Islet of Langerhans (tissue), 1 donor: ENCODE measurements around the gene RNASE8.

Experiments
- FAIRE-seq: peaks from one replicate; lab custom pipeline; 2011; peaks lifted over from hg19 to GRCh38; lab: Jason Lieb, UNC

The RNASE8 gene

GRCh38 chr14:21092273-21093011, 34.8 kb downstream of the RNASE8 start:
- FAIRE-seq, result no peak

GRCh38 chr14:21093018-21093417, 35.4 kb downstream of the RNASE8 start:
- FAIRE-seq, result no peak

DNA sequence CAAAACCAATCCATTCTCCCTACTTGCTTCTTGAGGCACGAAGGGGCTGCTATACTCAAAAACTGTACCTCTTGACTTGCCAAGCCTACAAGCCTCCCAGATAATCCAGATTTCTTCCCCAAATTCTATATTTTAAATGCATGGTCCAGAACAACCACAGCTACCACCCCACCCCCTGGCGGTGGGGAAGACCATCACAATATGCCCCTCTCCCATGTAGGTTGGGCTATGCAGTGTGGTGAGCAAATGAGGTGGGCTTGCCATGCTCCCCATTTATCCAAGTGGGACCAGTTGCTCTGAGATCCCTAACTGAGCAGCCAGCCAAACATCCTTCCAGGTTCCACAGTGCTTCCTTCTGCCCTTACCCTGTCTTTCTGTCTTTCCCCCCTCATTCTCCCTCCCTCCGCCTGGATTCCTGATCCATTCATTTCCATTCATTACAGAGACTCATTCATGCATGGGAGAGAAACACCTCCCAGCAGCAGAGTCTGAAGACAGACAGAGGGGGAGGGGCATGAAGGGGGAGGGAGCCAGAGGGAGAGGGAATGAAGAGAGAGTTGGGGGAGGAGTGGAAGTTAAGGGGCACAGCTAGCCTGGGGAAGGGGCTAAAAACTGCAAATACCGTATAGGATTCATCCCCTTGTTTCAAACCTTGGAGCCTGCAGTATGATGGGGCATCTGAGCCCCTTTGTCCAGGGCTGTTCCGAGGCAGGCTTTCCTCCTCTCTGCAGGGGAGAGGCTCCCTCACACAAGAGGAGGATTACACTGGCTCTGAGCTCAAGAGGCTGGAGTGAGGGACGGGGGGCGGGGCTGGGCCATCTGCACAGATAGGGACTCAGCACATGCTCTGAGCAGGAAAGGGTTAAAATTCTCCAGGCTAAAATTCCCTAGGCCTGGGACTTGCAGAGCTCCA, 36.4 kb downstream of the RNASE8 start:
- no peak for FAIRE-seq

DNA sequence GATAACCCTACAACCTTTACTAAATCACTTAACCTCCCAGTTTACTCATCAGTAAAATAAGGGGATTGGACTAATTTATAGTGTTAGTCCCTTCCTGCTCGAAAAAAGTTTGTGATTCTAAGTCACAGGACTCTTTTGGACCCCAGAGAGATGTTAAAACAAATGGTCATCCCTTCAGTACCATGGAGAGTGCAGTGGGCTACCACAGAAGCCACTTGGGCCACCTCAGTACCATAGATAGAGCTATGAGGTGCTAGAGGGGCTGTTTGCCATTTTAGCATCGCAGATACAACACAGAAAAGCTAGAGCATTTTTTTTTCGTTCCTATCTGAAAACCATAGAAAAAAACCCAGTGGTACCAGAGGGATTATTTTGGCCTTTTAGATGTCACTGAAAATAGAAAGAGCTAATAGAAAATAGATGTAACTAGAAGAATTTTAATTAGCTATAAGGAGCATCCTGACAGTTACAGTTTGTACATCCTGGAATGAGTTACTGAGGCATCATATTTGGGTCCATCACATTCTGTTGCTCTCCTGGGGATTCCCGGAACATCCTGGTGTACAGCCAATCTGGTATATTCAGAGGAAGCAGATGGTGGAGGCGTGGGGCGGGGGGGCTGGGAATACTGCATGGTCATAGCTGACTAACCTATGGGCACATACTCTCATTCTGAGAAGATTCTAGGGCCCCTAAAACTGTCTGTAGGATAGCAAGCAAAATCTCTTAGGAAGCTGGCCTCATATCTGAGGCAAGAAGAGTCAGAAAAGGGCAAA, 38.0 kb downstream of the RNASE8 start:
- FAIRE-seq, result no peak

GRCh38 chr14:21096438-21096837, 38.8 kb downstream of the RNASE8 start:
- no peak for FAIRE-seq

DNA sequence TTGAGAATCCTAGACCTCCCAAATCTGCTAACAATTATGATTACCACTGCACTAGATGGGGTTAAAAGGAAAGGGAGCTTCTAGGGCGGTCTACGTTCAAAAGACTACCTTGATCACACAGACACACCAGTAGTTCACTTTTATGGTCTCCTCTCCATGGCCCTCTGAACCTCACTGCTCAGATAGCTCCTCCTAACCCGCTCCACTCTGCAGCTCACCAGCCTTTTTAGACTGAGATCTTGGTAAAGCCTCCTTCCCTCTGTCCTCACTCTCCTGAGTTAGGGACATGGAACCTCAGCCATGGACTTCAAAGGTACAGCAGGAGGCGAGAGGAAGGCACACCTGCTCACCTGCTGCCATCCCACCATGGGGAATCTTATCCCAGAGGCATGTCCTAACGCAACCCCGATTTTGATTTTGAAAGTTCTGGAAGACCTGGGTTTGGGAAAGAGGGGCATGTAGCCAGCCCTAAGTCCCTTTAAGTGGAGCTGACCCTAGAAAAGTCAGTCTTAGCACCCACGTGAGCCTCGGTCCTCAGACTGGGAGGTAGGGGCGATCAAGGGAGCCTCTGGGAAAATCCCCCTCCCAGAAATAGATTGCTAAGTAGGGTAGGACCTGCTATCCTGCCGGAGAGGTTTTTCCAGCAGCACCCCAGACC, 39.5 kb downstream of the RNASE8 start:
- no peak for FAIRE-seq

GRCh38 chr14:21097636-21098075, 40.0 kb downstream of the RNASE8 start:
- no peak for FAIRE-seq

DNA sequence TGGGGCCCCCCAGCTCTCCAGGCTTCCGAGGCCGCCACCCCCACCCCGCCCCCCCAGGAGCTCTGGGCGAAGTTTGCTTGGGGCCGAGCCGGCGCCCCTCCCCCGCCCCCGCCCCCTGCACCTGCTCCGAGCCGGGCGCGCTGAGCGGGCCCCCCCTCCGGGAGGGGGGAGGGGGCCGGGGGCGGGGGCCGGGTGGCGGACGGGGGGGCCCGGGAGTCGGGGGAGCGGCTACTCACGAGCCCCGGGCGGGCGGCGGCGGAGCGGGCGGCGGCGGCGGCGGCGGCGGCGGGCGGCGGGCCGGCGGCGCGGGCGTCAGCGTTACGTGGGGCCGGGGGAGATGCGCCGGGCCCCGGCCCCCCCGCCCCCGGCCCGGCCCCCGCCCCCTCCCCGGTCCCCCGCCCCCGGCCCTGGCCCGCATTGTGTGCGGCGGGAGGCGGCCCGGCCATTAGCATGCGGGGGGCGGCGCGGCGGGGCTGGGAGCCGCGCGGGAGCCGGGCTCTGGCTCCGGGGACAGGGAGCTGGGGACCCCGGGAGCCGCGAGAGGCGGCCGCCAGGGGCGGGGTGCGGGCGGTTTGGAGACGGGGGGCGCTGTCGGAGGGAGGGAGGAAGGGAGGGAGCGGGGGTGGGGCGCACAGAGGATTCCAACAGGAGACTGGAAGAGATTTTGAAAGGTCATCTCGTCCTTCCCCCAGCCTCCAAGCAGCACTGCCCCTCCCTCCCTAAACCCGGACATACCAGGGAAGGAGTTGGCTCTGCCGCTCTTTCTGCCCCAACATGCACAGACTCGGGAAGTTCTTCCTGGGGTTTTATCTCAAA, 40.7 kb downstream of the RNASE8 start, which contains the start of gene ZNF219:
ZNF219 (minus strand) TSS at position 580 of the 816 bp plus-strand sequence. CDS start 5,064 bp downstream, outside the sequence.
- no peak for FAIRE-seq

- no peak for FAIRE-seq
Observed at GRCh38 chr14:21098892-21099595, 41.4 kb downstream of the RNASE8 start.

DNA sequence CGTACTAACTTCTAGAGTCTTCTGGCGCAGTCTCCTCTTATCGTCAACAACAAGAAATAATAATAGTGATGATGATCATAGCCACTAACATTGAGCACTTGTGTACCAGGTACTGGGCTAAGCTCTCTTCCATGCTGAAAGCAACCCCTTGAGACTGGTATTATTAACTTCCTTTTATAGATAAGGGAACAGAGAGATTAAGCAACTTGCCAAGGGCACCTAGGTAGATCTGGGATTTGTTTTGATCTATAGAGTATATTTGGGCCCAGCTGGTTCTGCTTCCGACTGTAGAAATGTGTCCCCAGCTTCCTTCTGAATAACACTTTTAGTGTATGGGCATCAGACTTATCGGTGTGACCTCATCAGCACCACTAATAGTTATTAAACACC, 42.0 kb downstream of the RNASE8 start:
- FAIRE-seq, result no peak

DNA sequence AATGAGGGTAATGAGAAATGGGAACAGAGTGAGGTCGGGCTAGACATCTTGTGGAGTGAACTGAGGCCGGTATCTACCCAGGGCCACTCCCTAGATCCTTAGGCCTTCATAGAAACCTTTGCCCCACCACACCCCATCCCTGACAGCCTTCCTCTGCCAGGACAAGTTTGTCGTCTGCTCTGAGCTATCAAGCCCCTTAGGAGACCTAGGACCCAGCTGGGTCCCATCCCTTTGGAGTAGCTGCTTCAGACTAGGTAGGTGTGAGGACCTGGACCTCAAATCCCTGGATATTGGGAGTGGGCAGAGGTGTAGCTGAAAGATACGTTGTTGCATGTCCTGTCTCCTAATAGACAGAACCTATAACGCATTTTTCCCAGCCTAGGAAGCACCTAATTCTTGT, 43.3 kb downstream of the RNASE8 start, which contains the start of gene TMEM253:
TMEM253 (plus strand) TSS at position 136 of the 400 bp plus-strand sequence. CDS start 278 bp downstream, outside the sequence.
- no peak for FAIRE-seq

GRCh38 chr14:21101802-21102413, 44.3 kb downstream of the RNASE8 start:
- FAIRE-seq, result no peak

GRCh38 chr14:21102521-21103410, 45.1 kb downstream of the RNASE8 start:
- FAIRE-seq, result no peak

DNA sequence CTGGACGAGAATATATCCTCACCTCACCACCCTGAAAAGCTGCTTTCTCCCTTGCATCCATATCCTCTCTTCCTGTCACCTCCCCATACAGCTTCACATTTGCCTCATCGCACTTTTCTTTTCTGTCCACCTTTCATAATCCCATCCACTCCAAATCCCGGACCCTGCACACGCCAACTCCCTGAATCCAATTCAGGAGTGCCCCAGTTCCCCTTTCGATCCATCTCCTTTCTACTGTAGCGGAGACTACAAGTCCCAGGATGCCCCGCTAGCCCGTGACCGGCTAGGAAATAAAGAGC, 45.7 kb downstream of the RNASE8 start:
- FAIRE-seq, result no peak

DNA sequence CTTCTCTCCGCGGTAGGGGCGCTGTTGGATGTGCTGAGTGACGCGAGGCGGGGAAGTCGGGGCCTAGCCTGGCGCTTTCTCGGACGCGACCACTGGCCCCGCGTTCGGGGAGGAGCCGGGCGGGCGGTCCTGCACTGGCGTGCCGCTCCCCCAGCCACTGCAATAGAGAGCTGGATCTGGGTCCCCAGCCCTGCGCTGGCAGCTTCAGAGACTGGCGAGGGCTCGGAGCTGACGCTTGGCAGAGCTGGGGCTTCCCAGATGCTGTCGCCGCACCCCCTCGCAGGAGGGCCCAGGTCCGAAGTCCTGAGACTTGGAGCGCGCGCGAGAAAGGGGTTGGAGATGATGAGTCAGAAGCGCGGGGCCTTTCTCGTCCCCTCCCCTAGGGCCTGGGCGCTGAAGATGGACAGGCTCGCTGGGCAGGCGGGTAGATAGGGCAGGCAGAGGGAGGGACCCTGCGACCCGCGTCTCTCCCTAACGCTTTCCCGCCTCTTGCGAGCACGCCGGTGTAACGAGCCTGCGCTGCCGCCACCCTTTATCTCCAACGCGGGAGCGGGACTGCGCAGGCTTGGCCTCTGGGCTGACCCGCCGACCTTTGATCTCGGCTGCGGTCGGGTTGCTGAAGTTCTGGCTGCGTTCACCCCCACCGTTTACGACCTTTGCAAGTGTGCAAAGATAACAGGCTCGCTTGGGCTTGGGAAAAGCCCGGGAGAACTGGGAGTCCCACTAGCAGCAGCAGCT, 46.3 kb downstream of the RNASE8 start:
- FAIRE-seq, result no peak

- no peak for FAIRE-seq
Observed at GRCh38 chr14:21104448-21105060, 46.9 kb downstream of the RNASE8 start.

GRCh38 chr14:21105095-21105494, 47.5 kb downstream of the RNASE8 start:
- no peak for FAIRE-seq

DNA sequence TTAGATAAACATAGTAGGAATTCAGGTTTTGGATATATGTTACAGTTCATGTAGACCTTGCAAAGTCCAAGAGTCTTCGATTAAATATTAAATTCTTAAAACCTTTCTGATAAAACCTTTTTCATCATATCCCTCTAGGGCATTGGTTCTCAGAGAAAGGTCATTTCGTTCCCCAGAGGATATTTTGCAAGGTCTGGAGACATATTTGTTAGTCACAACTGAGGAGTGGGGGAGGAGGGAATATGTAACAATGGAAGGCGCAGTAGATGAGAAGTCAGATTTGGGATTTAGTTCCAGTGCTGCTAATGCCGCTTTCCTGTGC, 48.5 kb downstream of the RNASE8 start:
- no peak for FAIRE-seq
